GM21825 (cell line): ENCODE measurements around the gene PLPP4.

ENCODE experiments used
- ATAC-seq: cut with Tn5 transposase; IDR thresholded peaks from one replicate; pipeline ENCODE4 v1.9.1; 2021; ENCODE audit warnings: mild to moderate bottlenecking, moderate library complexity; ENCODE audit not compliant: unreplicated experiment

Gene PLPP4

GRCh38 chr10:120571266-120571665 lies 114.2 kb downstream of the PLPP4 start:
- ATAC-seq: no peak

GRCh38 chr10:120572307-120572706 lies 115.3 kb downstream of the PLPP4 start:
- ATAC-seq: no peak

GRCh38 chr10:120573355-120573754 lies 116.3 kb downstream of the PLPP4 start:
- no peak for ATAC-seq

GRCh38 chr10:120574981-120575380 lies 118.0 kb downstream of the PLPP4 start:
- no peak for ATAC-seq

- ATAC-seq: no peak
Measured at GRCh38 chr10:120575411-120575810, 118.4 kb downstream of the PLPP4 start.

GRCh38 chr10:120578134-120578533 lies 121.1 kb downstream of the PLPP4 start:
- no peak for ATAC-seq

GRCh38 chr10:120578890-120579289 lies 121.9 kb downstream of the PLPP4 start:
- ATAC-seq: no peak

- no peak for ATAC-seq
Measured at GRCh38 chr10:120580918-120581895, 124.2 kb downstream of the PLPP4 start.

- ATAC-seq: no peak
Measured at GRCh38 chr10:120582753-120583152, 125.7 kb downstream of the PLPP4 start.

GRCh38 chr10:120583424-120584108 lies 126.5 kb downstream of the PLPP4 start:
- no peak for ATAC-seq

- no peak for ATAC-seq
Measured at GRCh38 chr10:120584786-120585185, 127.8 kb downstream of the PLPP4 start.

- ATAC-seq: no peak
Measured at GRCh38 chr10:120586471-120586872, 129.4 kb downstream of the PLPP4 start.

GRCh38 chr10:120587061-120587460 lies 130.0 kb downstream of the PLPP4 start:
- no peak for ATAC-seq

- ATAC-seq: no peak
Measured at GRCh38 chr10:120588311-120588710, 131.3 kb downstream of the PLPP4 start.

GRCh38 chr10:120593693-120594092 lies 136.7 kb downstream of the PLPP4 start:
- no peak for ATAC-seq

GRCh38 chr10:120597902-120598301 lies 140.9 kb downstream of the PLPP4 start:
- ATAC-seq: no peak

GRCh38 chr10:120598386-120598785 lies 141.4 kb downstream of the PLPP4 start:
- ATAC-seq: no peak

GRCh38 chr10:120599200-120599724 lies 142.2 kb downstream of the PLPP4 start:
- no peak for ATAC-seq

- ATAC-seq: no peak
Measured at GRCh38 chr10:120600871-120601649, 144.0 kb downstream of the PLPP4 start.

- no peak for ATAC-seq
Measured at GRCh38 chr10:120601999-120602398, 145.0 kb downstream of the PLPP4 start.

GRCh38 chr10:120605410-120605809 lies 148.4 kb downstream of the PLPP4 start:
- no peak for ATAC-seq
